ENCODE data around the gene DAPK1.

GRCh38 chr9:87731321-87731720, 233.7 kb downstream of the DAPK1 start:
- TF ChIP-seq CTCF (conservative IDR thresholded peaks at IDR 0.05 in 1 of 2, IDR thresholded peaks at IDR 0.05 in 1 of 2; ENCODE audit: extremely low read depth in 1 of 2, insufficient read depth in 1 of 2, low read depth in 1 of 2, low read length in 2 of 2) (no peak), EZH2 (IDR thresholded peaks at IDR 0.05; ENCODE audit: borderline replicate concordance, low read length) (no peak)
